CD4-positive, alpha-beta T cell treated with Interleukin-2 at 100 ng/mL for 4 hours (primary cell): Measurements from ENCODE around the gene TEX26.

Source experiments
- DNase-seq: peaks from one replicate; pipeline ENCODE4 v3.0.0-alpha.2; 2020; ENCODE audit warnings: low spot score

TEX26 gene

DNA sequence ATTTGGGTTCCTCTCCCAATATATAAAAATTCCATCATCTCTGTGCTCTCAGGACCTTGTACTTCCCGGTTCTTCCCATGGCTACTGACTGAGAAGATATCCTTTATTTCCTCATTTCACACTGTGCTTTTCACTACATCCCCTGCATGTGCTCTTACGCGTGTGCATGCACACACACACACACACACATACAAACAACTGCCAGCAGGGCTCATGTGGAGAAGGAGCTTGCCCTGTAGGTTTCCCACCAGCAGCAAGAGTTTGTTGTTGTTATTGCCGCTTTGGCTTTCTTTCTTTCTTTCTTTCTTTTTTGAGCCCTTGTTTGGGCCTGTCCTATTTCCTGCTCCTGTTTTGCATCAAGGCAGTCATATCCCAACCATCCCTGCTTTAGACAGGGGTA, 43.6 kb downstream of the TEX26 start:
- no peak for DNase-seq

DNA sequence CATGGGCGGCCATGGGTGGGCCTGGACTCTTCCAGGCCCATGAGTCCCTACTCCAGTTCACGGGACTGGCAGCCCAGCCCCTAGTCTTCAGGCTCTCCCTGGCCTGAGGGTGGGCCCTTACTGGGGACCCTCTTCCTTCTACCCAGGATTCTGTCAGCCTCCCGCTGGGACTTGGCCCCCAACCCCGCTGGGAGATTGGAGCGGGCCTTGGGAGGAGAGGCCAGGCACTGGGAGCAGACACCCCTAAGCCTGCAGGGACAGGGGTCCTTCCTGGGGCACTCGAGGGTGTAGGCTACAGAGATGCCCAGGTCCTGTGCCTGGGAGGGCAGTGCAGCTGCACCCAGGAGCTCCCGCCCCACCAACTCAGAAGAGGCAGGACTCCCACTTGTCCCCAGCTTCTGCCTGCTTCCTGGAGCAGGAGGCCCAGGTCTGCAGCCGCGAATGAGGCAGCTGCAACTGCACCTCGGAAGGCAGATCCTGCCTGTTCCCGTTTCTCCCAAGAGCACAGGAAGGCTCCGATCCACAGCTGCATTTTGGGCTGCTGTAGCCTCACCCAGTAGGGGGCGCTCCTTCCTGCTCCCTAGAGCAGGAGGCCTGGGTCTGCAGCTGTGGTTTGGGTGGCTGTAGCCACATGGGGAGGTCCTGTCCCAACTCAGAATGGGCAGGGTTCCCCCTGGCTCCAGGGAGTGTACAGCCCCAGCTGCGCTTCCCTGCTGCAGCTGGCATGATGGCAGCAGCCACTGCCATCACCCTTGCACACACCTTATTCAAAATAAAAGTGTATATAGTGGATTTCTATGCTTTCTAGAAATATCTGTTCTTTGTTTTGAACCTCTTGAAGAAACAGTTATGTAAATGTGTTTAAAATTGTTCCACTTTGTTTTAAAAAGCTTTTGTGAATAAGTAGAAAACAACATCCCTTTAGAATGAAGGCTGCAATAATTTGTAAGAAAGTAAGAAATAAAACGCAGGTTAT, 46.8 kb downstream of the TEX26 start:
- peak; percentile 28 for DNase-seq

DNA sequence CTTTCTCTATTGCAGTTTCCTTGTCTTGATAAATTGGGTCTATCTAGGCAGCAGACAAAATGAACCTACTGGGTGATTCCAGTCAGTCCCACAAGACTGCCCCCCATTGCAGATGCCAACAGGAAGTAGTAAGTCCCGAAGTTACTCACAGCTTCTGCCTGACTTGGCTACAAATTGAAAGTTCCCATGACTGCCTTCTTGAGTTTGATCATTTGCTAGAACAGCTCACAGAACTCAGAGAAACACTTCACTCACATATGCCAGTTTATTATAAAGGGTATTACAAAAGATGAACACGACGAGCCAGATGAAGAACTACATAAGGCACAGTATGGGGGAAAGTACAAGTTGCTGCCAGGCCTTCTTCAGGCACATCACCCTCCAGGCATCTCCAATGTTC, 50.0 kb downstream of the TEX26 start:
- DNase-seq = no peak

DNA sequence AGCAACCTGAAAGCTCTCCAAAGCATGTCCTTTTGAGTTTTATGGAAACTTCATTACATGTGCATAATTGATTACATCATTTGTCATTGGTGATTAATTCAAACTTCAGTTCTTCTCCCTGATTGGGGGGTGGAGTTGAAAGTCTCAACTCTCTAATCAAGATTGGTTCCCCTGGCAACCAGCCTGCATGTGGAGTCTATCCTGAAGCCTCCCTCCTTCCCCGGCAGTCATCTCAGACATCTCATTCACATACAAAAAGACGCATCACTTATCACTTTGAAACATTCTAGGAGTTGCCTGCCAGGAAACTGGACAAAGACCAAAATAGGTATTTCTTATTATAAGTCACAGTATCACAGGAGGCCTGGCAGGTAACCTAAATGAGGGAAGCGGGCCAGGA, 50.5 kb downstream of the TEX26 start:
- no peak for DNase-seq

DNA sequence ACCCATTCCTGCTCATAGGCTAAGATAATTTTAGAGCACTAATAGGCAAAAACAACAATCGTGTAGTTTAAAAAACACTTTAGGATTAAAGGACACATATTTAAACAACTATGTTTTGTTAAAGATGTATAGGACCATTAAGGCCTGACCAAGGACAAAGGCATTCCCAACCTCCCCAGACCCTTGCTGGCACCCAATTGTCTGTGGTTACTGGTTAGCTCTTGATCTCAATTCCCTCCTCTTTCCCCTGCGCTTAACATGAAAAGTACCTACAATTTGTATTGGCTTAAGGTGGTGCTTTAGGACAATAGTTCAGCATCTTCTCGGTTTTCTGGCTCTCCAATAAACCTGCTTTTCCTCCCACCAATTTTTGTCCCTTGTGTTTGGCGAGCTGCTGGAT, 51.0 kb downstream of the TEX26 start:
- no peak for DNase-seq

DNA sequence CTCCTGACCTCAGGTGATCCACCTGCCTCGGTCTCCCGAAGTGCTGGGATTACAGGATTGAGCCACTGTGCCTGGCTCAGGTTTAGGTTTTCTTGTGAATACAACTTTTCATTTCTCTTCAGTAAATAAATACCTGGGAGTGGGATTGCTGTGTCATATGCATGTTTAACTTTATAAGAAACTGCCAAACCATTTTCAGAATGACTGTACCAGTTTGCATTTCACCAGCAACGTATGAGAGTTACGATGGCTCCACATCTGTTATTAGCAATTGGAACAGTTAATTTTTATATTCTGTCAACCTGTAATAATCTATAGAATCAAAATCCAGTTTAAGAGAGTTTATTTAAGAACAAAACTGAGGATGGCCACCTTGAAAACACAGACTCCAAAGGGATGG, 52.2 kb downstream of the TEX26 start:
- no peak for DNase-seq

DNA sequence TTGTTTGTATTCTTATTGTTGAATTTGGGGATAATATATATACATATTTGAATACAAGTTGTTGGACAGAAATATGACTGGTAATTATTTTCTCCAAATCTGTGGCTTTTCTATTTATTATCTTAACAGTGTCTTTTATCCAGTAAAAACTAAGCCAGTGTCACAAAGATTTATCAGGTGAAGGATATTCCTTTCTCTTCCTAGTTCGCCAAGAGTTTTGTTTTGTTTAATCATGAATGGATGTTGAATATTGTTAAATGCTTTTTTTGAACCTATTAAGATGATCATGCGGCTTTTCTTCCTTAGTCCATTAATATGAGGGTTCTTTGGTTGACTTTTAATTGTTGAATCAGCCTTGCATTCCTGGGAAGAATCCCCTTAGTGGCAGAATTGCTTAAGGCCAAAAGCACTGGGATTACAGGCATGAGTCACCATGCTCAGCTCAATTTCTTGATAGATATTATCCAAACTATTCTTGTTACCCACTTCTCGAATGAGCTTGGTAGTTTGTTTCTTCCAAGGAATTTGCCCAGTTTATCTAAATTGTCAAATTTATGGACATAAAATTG, 53.3 kb downstream of the TEX26 start:
- DNase-seq = no peak

DNA sequence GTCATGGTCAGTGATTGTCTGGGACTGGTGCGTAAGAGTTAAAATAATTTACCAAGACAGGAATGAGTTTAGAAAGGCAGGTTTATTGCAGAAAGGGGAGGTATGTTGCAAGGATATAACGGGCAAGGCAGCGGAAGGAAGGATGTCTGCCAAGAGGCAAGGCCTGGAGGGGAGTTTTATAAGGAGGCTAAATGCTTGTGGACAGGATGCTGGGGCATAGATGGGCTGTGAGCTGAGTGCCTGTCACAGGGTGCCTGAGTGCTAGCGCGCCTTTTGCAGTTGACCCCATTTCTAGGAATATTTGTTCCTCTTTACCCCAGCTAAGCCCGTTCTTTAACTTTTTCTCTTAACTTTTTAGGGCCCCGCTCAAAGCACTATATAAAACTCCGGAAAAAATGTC, 58.7 kb downstream of the TEX26 start:
- no peak for DNase-seq

DNA sequence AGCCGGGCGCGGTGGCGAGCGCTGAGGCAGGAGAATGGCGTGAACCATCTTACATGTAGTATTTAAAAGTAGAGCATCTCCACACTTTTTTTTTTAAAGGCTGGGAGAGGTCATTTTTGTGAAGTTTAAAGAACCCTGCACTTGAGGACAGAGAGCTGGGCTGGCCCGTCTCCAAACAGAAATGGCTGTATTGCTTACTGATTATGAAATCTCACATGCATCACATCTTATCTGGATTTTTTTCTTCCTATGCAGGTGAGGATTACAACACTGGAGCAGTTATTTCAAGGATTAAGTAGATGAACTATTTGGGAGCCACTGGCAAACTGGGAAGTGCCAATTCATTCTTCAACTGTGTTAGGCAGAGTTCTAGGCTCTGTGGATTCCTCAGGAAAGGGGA, 59.5 kb downstream of the TEX26 start:
- DNase-seq = no peak

DNA sequence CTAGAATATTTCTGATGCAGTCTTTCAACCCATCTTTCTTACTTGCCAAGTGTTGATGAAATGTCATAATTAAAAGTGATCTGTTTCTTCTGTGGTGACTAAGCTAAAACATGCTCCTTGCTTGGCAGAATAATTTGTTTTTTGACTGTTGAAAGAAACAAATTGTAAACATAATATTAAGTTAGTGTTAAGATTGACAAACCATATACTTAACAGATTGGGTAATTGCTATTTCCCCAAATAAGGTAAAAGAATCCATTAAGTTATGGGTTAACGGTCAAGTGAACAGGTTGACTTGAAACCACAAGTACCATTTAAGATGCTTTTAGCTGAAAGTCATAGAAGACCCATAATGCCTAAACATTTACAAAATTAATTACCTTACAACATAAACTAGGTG, 62.9 kb downstream of the TEX26 start:
- DNase-seq = no peak

DNA sequence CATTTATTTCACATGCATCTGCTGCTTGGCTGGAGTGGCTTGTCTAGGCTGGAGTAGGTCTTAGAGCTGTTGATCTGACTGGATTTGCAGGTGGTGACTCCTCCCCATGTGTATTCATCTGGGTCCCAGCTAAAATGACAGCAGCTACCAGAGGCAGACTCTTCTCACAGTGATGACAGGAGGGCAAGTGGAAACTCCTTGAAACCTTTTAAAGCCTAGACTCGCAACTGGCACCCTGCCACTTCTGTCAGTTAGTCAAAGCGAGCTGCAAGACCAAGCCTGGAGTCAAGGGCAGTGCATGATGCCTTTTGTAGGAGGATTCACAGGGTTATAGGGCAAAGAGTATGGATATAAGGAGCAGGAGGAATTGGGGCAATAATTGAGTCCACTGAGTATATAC, 65.2 kb downstream of the TEX26 start:
- DNase-seq = no peak

DNA sequence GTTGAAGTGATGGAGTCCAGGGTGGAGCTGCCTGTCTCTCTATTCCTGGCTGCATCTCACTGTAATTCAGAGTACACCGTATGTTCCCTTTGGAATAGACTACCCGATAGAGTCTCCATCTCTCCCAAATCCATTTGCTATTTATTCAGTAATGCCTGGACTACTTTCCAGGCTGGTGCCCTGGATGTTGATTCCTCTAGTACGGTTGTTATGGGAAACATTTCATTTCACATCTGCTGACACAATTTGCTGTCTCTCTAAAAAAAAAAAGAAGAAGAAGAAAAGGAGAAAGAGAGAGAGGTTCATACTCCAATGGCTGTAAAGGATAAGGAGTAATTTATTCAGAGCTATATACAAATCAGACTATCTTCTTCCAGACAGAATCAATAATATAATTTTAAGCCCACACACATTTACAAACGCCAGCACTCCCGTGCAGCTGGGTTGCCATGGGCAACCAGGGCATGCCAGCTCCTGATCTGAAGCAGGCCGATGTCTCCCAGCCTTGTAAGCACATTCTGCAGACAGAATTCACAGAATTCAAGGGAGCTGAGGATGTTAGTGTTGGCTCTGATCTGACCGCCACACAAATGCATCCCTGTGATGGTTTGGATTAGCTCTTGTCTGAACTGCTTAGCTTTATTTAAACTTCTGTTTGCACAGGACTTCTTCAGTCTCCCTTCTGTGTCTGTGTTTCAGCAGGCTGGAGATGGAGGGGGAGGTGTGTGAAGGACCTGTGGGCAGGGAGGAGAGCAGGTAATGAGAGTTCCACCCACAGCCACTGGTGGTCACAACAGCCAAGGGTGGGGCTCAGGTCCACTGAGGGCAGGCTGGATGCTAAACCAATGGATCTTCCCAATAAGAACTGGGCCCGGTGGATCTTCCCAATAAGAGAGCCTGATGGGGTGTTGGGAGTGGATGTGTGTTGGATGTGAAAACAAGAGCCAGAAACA, 66.0 kb downstream of the TEX26 start:
- DNase-seq = no peak

DNA sequence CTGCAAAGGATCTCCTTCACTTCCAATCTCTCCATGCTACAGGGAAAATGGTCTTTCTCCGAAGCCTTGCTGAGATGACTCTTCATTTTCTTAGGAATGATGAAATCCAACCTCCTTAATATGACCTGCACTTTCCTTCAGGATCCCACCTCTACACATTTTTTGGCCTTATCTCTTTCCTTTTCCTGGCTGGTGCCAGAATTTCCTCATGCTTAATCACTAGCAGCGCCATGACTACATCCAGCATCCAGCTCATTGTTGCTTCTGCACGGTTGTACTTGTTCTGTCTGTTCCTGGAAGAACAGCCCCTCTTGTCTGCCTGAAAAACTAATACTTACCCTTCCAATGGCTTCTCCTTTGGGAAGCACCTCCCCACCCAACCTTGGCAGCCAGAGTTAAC, 68.4 kb downstream of the TEX26 start:
- no peak for DNase-seq

DNA sequence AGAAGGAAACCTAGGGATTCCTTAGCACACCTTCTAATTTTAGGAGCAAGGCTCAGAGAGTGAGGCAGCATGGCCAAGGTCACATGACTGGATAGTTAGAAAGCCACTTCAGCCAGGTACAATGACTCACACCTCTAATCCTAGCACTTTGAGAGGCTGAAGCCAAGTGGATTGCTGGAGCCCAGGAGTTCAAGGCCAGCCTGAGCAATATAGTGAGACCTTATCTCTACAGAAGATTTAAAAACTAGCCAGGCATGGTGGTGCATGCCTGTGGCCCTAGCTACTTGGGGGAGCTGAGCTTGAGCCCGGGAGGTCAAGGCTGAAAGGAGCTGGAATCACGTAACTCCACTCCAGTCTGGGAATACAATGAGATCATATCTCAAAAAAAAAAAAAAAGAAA, 69.2 kb downstream of the TEX26 start:
- no peak for DNase-seq

DNA sequence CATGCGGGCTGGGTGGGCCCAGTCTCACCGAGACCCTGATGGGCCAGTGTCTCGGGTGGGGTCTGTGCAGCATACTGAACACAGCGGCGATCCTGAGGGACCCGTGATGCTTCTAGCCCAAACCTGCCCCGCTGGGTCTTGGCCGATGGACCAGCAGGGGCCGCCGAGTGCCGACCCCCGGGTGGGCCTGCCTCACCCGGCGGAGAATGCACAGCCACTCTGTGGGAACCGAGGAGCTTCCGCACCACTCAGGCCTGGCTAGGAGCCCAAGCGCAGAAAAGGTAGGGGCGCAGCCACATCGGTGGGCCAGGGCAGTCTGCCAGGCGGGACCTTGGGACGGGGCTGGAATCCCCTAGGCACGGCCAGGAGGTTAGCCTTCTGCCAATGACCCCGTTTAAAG, 72.6 kb downstream of the TEX26 start:
- DNase-seq = no peak

DNA sequence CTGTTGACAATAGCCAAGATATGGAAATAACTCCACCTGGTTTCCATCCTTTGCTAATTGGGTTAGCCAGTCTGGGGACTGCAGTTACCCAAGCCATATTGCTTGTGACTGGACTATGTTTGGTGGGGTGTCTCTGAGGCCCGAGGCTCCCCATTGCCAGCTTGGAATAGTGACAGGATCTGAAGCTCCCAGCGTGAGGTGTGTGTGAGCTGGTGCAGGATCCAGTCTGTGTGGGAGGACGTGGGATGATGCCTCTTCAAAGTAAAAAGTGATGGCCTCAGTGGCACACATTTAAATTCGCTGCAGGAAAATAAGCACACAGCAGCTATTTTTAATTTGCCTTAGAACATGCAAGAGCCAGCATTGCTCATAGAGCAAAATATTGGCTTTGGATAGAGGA, 75.0 kb downstream of the TEX26 start:
- DNase-seq = no peak

DNA sequence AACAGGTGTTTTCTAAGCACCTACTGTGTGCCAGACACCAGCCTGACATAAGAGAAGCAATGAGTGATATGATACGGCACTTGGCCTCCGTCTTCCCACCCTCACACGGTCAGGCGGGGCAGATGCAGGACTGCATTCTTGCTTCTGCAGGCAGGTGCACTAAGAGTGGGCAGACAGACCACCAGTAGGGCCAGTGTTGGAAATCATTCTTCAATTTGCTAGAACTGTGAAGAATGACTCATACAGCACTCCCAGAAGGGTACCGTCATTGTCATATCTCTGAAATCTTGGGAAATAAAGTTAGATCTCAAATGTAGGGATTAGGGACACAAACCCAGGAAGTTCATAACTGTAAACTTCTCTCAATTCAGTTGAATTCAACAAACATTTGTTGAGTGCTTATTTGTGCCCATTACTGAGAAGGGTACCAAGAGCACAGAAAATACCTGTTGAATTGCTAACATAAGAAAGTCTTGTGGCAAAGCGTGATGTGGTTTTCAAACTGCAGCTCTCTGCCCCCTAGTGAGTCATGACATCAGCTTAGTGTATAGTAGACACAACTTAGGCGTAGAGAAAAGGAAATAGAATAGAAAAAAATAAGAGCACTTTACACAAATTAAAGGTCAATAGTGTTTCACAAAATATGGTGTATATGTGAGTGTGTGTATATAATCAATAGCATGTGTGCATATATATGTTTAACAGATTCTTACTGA, 76.1 kb downstream of the TEX26 start:
- DNase-seq = no peak

DNA sequence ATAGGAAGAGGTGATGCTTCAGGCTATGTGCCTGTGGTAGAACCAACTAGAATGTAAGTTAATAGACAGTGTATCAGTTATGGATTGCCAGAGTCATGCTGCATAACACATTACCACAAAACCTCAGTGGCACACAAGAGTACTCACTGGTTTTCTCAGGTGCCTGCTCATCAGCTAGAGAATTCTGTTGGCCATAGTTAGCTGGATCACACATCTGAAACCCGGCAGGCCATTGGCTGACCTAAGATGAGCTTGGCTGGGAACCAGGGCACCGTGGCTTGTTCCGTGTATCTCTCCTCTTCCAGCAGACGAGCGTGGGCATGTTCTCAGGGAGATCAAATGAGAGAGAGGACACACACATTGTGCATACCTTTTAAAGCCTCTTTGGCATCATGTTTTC, 76.7 kb downstream of the TEX26 start:
- no peak for DNase-seq

DNA sequence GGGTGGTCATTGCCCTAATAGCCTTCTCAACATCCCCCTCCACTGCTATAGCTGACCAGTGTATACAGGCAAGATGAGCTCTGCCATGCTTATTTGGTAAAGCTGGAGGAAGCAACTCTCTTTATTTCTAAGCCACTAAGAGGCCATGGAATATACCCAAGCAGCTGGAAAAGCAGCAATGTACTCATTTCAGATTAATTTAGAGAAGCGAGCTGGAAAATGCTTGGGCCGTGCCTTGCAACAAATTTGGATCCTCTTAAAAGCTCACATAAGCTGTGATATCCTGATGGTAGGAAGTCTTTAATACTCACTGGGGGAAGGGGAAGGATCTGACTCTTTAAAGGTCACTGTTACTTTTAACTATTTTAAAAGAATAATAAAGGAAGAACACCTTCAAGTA, 77.8 kb downstream of the TEX26 start:
- DNase-seq = no peak

DNA sequence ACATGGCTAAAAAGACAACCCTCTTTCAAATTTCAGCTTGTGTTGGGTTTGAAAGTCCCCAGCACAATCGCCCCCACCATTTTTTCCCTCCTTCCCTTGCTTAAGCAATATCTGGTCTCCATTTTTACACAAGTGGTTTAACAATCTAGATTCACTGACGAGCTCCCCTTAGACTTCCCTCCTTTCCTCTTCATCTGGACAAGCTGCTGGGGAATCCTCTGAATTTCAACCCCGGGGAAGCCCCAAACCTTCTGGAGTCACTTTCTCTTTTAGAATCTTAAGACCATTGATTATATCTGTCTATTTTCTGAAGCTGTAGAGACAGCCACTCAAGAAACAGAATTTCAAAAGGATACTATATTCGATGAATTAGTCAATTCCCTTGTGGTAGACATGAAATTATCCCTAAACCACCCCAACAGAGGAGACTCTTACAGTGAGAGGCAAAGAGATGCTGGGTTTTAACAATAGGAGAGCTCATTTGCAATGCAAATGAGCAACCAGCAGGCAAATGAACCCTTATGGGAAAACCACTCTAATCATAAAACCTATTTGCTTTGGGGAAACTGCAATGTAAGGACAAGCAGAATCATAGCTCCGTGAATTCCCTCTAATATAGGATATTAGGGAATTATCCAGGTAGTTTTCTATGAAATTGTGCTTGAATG, 78.9 kb downstream of the TEX26 start:
- no peak for DNase-seq

DNA sequence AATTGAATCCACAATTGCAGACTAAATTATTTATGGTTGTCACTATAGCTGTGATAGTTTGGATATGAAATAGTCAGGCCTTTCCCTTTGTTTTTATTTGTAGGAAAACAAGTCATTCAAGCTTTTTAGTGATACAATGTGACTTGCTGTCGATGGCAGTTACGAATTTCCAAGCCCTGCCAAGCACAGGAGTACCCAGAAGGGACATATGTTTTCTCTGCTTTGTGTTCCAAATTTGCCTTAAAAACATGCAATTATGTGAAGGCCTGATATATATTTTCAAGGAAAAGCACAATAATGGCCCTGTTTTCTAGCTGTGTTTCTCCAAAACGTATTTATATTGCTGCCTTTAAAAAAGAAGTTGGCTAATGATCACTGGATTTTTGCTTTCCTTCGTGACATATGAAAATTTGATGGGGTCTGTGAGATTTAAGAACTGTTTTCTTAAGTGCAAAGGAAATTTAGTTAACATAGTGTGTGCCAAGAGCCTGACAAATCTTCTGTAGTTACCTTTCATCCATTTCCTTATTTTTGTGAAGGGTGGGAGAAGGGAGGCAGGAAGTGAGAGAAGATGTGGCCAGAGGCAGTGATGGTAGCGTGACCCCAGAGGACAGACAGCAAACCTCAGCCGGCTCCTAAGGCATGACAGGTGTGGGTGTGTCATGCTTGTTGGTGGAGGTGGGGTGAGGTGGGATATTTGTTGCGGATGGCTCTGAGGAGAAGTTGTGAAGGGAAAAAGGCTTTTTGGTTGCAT, 79.6 kb downstream of the TEX26 start:
- no peak for DNase-seq
